Spleen (tissue), 11 donors: ENCODE results near the gene VPS8. TPM values are rescaled to one million over a fixed set of nuclear protein-coding genes. Genes with fewer than 3 reads are reported as not detected.
A peak's percentile ranks its signal among the peaks of the same experiment; 100 is the strongest.

Experiments
- DNase-seq: peaks from one replicate; pipeline ENCODE4 v3.0.0-alpha.2; 2020
- H3K27ac ChIP-seq, 8 donors: fragments of 200-600 bp; sonication (generic) in 7 of 8; 1 replicate in 4 of 8; 2 replicates in 4 of 8; pipeline versions ENCODE4 v1.5.0 to v1.8.0; 2016 to 2021; ENCODE audit warnings: inconsistent platforms in 4 of 8, mild to moderate bottlenecking in 4 of 8, moderate library complexity in 1 of 8
- H3K27me3 ChIP-seq, 7 donors: fragments of 200-600 bp; sonication (generic) in 6 of 7; replicated peaks in 1 of 7; 1 replicate in 4 of 7; 2 replicates in 3 of 7; pipeline versions ENCODE4 v1.5.0 to v1.8.0; 2016 to 2021; ENCODE audit warnings: inconsistent platforms in 3 of 7, mild to moderate bottlenecking in 1 of 7
- H3K36me3 ChIP-seq, 6 donors: fragments of 200-600 bp; sonication (generic) in 5 of 6; 1 replicate in 4 of 6; 2 replicates in 2 of 6; pipeline versions ENCODE4 v1.5.0 to v1.8.0; 2016 to 2021; ENCODE audit warnings: inconsistent platforms in 2 of 6
- H3K4me1 ChIP-seq, 6 donors: fragments of 200-600 bp; sonication (generic) in 5 of 6; 1 replicate in 3 of 6; 2 replicates in 3 of 6; pipeline versions ENCODE4 v1.5.0 to v1.8.0; 2016 to 2021; ENCODE audit warnings: inconsistent platforms in 3 of 6
- H3K4me3 ChIP-seq, 8 donors: fragments of 200-600 bp; sonication (generic) in 7 of 8; 1 replicate in 4 of 8; 2 replicates in 4 of 8; pipeline versions ENCODE4 v1.5.0 to v1.8.0; 2016 to 2021; ENCODE audit warnings: inconsistent platforms in 4 of 8, mild to moderate bottlenecking in 4 of 8, moderate library complexity in 2 of 8
- H3K9me3 ChIP-seq, 8 donors: fragments of 200-600 bp; sonication (generic) in 7 of 8; 1 replicate in 4 of 8; 2 replicates in 4 of 8; pipeline versions ENCODE4 v1.5.0 to v1.8.0; 2016 to 2021; ENCODE audit warnings: inconsistent platforms in 4 of 8
- CTCF ChIP-seq, 11 experiments: fragments of 200-600 bp in 7 of 11; fragments of 450-650 bp in 4 of 11; sonication (generic) in 4 of 11; IDR thresholded peaks in 8 of 11; conservative IDR thresholded peaks in 3 of 11; 1 replicate in 7 of 11; 2 replicates in 4 of 11; pipeline versions ENCODE4 v1.4.0 to v1.8.0; 2016 to 2021; ENCODE audit warnings: antibody characterized with exemption in 11 of 11, inconsistent platforms in 4 of 11, mild to moderate bottlenecking in 1 of 11
- POLR2A ChIP-seq, 3 donors: fragments of 450-650 bp; IDR thresholded peaks; one replicate each; pipeline ENCODE4 v1.5.1; 2017; ENCODE audit warnings: antibody characterized with exemption in 3 of 3, mild to moderate bottlenecking in 1 of 3
- POLR2AphosphoS5 ChIP-seq, 3 donors: sonication (generic); formaldehyde crosslinking; IDR thresholded peaks; one replicate each; pipeline ENCODE4 v1.5.1; 2017; ENCODE audit warnings: antibody characterized with exemption in 3 of 3
- WGBS, 5 donors: extraction: QIAGEN DNeasy Blood & Tissue Kit in 3 of 5; methylation state at CpG; one replicate each; pipeline versions ENCODE4 v1.1.5 to v1.1.7; 2013 to 2018; 5-methylcytosine and 5-hydroxymethylcytosine counted together
- intact Hi-C: fragments of 100-400 bp; cut with DNase I; formaldehyde crosslinking; loops from one replicate; pipeline ENCODE4 v1.15.0; 2023; ENCODE audit warnings: low total_unique reads
- polyA plus RNA-seq, 3 donors: library from polyadenylated mRNA; stranded (reverse); fragments of 200-250 nt; gene quantifications; one replicate each; pipeline ENCODE4 v1.2.1, GENCODE V29; 2013
- total RNA-seq, 7 donors: library from RNA; depleted of rRNA in 3 of 7; stranded (reverse); fragments of >200 nt in 3 of 7; fragmentation: NEBNext Ultra II Directional in 4 of 7; extraction: Animal tissue kit (Norgen Biotek cat#: 25700) in 4 of 7; gene quantifications; one replicate each; pipeline versions ENCODE4 v1.1.0 to v1.2.1, GENCODE V29; 2016 to 2021
- donor health status: healthy with polysubstance abuse.
- donor health status: DM: no; HTN: no; CAD: no; lungs with moderate emphysema.
- donor health status: DM: no; HTN: no; CAD: no.
- donor health status: Bipolar disorder and iron deficiency.
- donor health status: healthy.
- donor health status: DM: no; HTN: no; CAD: no.
- donor health status: DM: yes; HTN: yes; CAD: no.

The VPS8 gene
- total and polyA plus RNA-seq, 10 donors = 9.1 to 169 (median 97.5) TPM

- WGBS, 5 donors = 56 to 76% (median 69%) methylated on average over 7 of the region's 7 CpGs
- intact Hi-C loops = no loop called here
- H3K4me3 ChIP-seq = no peak overlapping the region
Measured at GRCh38 chr3:184815046-184815930, 3.3 kb downstream of the VPS8 start.

GRCh38 chr3:184816614-184817013, 4.6 kb downstream of the VPS8 start:
- WGBS, 5 donors = 93 to 97% (median 96%) methylated on average over 5 of the region's 5 CpGs
- TF ChIP-seq CTCF (IDR thresholded peaks at IDR 0.05 in 8 of 11, conservative IDR thresholded peaks at IDR 0.05 in 3 of 11) = no peak
- no peak for TF ChIP-seq POLR2A (IDR thresholded peaks at IDR 0.05)
- TF ChIP-seq POLR2AphosphoS5 (IDR thresholded peaks at IDR 0.05) = no peak
- Histone ChIP-seq H3K4me3 (no peak overlapping the region), H3K9me3 (no peaks in the 10 kb centered on the region), H3K4me1 (peaks cover 11 to 71% (median 40%) of the 10 kb centered on the region in 6 donors), H3K36me3 (peaks cover 0 to 24% (median 6%) of the 10 kb centered on the region in 6 donors), H3K27me3 (no peaks in the 10 kb centered on the region), H3K27ac (no peak overlapping the region)
- intact Hi-C loops = no loop called here
- DNase-seq = no peak

More at GRCh38 chr3:184815046-184815930, 3.3 kb downstream of the VPS8 start:
- H3K27me3 ChIP-seq = no peaks in the 10 kb centered on the region
- peaks cover 11 to 75% (median 35%) of the 10 kb centered on the region in 6 donors for H3K4me1 ChIP-seq
- peaks cover 0 to 20% (median 6%) of the 10 kb centered on the region in 6 donors for H3K36me3 ChIP-seq
- TF ChIP-seq CTCF (IDR thresholded peaks at IDR 0.05 in 8 of 11, conservative IDR thresholded peaks at IDR 0.05 in 3 of 11) = no peak
- no peak for TF ChIP-seq POLR2A (IDR thresholded peaks at IDR 0.05)
- TF ChIP-seq POLR2AphosphoS5 (IDR thresholded peaks at IDR 0.05) = no peak
- no peak for DNase-seq
- H3K27ac ChIP-seq = peak overlapping the region in 5 of 8 donors; percentile 17 to 94 (median 61)
- H3K9me3 ChIP-seq = no peaks in the 10 kb centered on the region

- intact Hi-C loops = no loop called here
- peaks cover 0 to 37% (median 7%) of the 10 kb centered on the region in 6 donors for H3K36me3 ChIP-seq
Measured at GRCh38 chr3:184820525-184820924, 8.6 kb downstream of the VPS8 start.

More at GRCh38 chr3:184820525-184820924, 8.6 kb downstream of the VPS8 start:
- TF ChIP-seq CTCF (IDR thresholded peaks at IDR 0.05 in 8 of 11, conservative IDR thresholded peaks at IDR 0.05 in 3 of 11) (no peak), POLR2AphosphoS5 (IDR thresholded peaks at IDR 0.05) (no peak), POLR2A (IDR thresholded peaks at IDR 0.05) (no peak)
- Histone ChIP-seq H3K4me1 (peaks cover 0 to 39% (median 19%) of the 10 kb centered on the region in 6 donors), H3K4me3 (no peak overlapping the region), H3K27ac (peak overlapping the region in 1 of 8 donors; percentile 20), H3K9me3 (no peaks in the 10 kb centered on the region), H3K27me3 (no peaks in the 10 kb centered on the region)
- DNase-seq = no peak
